ENCODE measurements around the gene VWF.

DNA sequence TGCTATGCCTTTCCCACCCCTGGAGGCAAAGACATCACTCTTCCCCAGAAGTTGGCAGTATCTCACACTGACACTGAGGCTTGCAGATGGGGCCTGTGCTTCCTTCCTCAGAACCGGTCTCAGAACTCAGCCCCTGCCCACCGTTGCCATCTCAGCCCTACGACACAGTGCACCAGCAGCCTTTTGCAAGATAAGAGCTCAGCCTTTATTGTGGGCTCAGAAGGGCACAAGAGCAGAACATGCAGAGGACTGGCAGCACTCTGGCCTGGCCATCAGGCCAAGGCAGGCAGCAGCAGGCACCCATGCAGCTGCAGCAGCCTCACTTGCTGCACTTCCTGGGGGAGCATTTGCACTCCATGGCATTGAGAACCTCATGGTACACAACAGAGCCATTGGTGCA, 175.8 kb downstream of the VWF start:
- no peak for TF ChIP-seq SUZ12 (IDR thresholded peaks at IDR 0.05; ENCODE audit: extremely low read depth, insufficient read depth, insufficient read length)
- TF ChIP-seq YY1 (IDR thresholded peaks at IDR 0.05; ENCODE audit: insufficient read depth, insufficient read length) = no peak
- no peak for TF ChIP-seq ZNF274 (IDR thresholded peaks at IDR 0.05; ENCODE audit: low read depth, low read length)
